Renal cortical epithelial cell (primary cell): ENCODE data around the gene PCBD2. TPM values are rescaled to one million over a fixed set of nuclear protein-coding genes. Genes with fewer than 3 reads are reported as not detected.
"Not testable (repeated sequence)": the region's sequence is repeated elsewhere in the genome, so short reads cannot be mapped to it uniquely, and the experiment has no call there.

Experiments used
- DNase-seq: peaks from one replicate; pipeline ENCODE4 v3.0.0-alpha.2; 2011; ENCODE audit warnings: low read depth
- total RNA-seq: library from RNA; depleted of rRNA; stranded (reverse); fragments of >200 nt; gene quantifications from 2 replicates; pipeline ENCODE4 v1.2.3, GENCODE V29; 2014

PCBD2 gene
- total RNA-seq, 1 donor from 2014 or later = 9.0 TPM

DNA sequence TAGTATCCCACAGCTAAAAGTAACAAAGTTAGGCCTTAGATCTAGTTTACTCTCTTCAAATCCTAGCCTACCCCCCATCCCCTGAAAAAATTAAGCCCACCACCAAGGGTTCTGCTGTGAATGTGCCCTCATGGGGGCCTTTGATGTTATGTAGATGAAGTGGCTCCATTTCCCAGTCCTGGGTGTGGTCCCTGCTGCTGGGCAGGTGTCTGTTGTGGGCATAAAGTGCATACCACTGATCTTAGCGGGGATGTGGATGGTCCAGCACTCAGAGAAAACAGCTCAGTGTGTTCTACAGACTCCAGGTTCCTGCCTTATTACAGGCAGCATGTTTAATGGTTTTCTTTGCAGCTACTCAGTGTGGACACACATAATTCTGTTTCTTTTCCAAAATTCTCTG, 1.9 kb downstream of the PCBD2 start:
- DNase-seq = no peak

DNA sequence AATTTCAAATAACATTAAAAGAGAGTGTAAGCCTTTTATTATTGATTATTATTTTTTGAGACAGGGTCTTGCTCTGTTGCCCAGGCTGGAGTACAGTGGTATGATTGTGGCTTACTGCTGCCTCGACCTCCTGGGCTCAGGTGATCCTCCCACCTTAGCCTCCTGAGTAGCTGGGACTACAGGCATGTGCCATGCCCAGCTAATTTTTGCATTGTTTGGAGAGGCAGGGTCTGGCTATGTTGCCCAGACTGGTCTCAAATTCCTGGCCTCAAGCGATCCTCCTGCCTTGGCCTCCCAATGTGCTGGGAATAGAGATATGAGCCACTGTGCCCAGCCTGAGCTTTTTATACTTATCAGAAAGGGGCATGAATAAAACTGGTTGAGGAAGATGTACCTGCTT, 5.8 kb downstream of the PCBD2 start:
- DNase-seq = not testable (repeated sequence)

DNA sequence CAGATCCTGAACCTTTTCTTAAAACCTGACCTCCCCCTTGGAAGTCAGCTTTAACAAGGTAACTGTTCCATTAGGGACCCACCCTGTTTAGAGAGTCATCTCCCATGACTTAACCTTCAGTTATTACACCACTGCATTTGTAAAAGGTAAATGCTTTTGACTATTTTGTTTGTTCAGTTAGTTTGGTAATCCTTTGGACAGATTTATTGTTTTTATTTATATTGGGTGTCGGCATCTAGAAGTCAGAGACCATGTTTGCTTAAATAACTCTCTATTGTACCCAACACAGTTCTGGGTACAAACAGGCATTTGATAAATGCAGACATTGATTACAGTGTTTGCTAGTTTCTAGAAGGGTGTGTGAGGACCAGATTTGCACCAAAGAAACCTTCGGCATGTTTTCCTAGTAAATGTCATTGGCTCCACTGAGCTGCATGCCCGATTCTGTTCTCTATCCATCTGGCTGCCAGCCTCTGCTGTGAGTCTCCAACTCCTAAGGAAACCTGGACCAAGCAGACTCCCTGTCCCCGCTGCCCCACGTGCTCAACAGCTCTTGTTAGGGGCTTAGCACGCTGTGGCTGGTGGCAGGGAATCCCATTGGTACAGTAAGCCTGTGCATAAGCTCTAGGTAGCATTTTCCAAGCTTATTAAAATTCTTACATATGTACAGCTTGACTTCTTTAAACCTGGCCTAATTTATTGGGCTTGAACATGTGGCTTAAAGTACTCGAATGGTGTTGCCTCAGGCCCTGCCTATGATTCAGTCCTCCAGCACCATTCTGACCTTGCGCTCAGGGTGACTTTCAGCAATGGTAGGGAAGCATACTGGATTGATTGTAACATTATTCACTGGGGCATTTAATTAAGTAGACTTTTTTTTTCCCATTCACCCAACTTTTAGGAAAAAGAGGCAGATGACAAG, 6.6 kb downstream of the PCBD2 start:
- DNase-seq = peak; percentile 11

DNA sequence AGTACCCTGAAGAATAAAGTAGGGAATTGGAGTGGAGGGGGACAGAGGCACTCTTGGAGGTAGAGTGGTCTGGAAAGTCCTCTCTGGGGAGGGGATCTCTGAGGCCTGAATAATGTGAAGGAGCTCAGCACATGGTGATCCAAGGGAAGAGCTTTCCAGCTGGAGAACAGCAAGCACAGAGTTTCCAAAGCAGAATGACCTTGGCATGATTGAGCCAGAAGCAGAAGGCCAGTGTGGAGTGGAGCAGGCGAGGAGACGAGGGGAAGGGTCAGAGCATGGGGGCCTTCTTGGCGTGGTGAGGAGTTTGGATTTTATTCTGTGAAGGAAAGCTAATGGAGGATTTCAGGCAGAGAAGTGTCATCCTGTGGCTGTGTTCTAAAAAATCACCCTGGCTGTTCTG, 8.3 kb downstream of the PCBD2 start:
- DNase-seq = no peak

GRCh38 chr5:134913795-134914194, 8.9 kb downstream of the PCBD2 start:
- no peak for DNase-seq

DNA sequence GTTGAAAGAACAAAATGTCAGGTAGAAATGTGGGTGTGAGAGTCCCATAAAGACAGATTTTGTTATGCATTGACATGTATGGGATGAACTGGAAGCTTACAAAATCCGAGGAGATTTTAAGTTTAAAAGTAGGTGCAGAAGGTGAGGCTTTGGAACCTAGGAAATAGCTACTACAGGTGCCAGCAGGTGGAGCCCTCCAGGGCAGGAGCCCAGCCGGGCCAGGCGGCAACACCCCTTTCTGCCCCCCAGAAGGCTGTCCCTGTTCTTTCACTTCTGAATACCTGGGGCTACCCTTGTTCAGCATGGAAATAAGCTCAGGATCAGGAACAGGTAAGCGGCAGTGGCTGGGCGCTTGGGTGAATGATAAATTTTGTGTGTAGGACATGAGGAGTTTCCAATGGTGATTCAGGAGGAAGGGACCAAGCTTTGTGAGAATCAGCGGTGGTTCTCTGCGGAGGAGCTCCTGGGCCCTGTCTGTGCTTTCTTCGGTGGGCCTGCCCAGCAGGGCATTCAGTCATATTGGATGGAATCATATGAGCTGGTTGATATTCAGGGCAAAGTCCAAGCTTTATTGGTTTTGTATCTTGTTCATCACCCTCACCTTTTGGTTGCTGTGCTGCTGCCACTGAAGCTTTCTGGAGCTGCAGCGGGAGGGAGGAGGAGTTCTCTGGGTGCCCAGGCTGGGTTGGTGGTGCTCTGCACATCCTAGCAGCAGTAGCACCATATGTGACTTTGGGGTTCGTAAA, 12.3 kb downstream of the PCBD2 start:
- DNase-seq = no peak

- no peak for DNase-seq
These were observed 13.9 kb downstream of the PCBD2 start for GRCh38 chr5:134918861-134919260.

GRCh38 chr5:134920848-134921575, 16.1 kb downstream of the PCBD2 start:
- DNase-seq = no peak

- DNase-seq = no peak
These were observed 27.6 kb downstream of the PCBD2 start for GRCh38 chr5:134932508-134932907.

- no peak for DNase-seq
These were observed 29.3 kb downstream of the PCBD2 start for GRCh38 chr5:134934202-134934601.

DNA sequence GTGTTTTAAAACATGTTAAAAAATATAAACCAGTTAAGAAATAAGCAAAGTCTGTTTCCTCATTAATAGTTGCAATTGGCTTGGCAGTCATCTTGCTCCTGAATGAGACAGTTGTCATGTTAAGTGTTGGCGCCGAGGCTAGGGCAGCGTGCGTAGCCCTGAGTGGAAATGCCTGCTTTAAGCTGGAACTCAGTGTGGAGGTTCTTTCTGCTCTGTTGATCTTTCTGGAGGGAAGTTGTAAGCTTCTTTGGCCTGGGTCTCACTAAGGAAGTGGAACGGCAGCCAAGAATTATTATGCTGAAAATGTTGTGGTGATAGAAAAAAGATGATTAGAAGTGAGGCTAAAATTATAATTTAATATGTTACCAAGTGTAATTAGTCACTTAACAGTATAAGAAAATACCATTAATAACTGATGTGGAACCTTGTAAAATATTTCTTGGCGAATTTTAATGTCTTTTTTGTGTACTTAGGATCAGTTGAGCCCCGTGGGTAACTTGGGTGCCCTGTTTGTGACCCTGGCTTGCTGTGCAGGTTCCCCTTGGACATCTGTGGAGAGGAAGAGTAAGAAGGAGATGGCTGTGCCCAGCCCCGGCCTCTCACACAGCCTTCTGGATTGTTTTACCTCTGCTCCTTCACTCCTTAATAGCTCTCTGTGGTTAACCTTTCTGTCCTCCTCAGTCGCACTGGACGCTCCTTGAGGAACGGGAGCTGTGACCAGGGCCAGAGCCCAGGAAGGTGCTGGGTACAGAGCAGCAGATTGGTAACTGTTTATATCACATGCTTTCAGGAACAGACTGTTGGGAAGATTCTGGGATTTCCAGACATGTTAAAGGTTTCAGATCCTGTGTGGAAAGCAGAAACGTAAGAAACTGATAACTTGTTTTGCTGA, 31.0 kb downstream of the PCBD2 start:
- DNase-seq = peak; percentile 51

GRCh38 chr5:134937526-134937925, 32.6 kb downstream of the PCBD2 start:
- no peak for DNase-seq

- no peak for DNase-seq
These were observed 33.1 kb downstream of the PCBD2 start for GRCh38 chr5:134938030-134938429.

GRCh38 chr5:134939500-134939899, 34.6 kb downstream of the PCBD2 start:
- DNase-seq = no peak

- DNase-seq = no peak
These were observed 38.6 kb downstream of the PCBD2 start for GRCh38 chr5:134943547-134943946.

- DNase-seq = no peak
These were observed 39.7 kb downstream of the PCBD2 start for GRCh38 chr5:134944630-134945029.

DNA sequence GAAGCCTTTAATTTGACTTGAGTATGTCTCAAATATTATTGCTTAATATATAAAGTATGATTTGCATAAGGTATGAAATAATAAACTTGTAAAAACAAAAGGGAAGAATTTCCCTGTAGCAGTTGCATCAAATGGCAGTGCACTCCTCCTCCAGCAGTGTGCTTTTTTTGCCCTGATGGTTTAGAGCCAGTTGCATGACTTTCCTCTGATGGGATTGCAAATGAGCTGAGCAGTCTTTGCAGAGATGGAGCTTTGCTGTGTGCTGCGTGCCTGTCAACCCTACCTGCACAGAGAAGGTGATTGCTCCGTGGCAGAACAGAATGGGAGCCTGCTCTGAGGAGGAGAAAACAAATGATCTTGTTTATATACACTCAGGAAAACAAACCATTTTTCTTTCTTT, 40.1 kb downstream of the PCBD2 start:
- DNase-seq = no peak

- no peak for DNase-seq
These were observed 44.0 kb downstream of the PCBD2 start for GRCh38 chr5:134948911-134949310.

- no peak for DNase-seq
These were observed 44.4 kb downstream of the PCBD2 start for GRCh38 chr5:134949316-134949715.

GRCh38 chr5:134957920-134958608, 53.1 kb downstream of the PCBD2 start:
- DNase-seq = peak; percentile 25

- DNase-seq = no peak
These were observed 53.8 kb downstream of the PCBD2 start for GRCh38 chr5:134958755-134959154.
